ENCODE measurements around the gene PTPN11. TPM values are rescaled to one million over a fixed set of nuclear protein-coding genes. Genes with fewer than 3 reads are reported as not detected.
"Not testable (repeated sequence)": the region's sequence is repeated elsewhere in the genome, so short reads cannot be mapped to it uniquely, and the experiment has no call there.

PTPN11 gene
- total RNA-seq, 1 donor from 2014 or later, result 93.4 TPM

- DNase-seq, result not testable (repeated sequence)
Measured at GRCh38 chr12:112448165-112448564, 29.4 kb downstream of the PTPN11 start.

DNA sequence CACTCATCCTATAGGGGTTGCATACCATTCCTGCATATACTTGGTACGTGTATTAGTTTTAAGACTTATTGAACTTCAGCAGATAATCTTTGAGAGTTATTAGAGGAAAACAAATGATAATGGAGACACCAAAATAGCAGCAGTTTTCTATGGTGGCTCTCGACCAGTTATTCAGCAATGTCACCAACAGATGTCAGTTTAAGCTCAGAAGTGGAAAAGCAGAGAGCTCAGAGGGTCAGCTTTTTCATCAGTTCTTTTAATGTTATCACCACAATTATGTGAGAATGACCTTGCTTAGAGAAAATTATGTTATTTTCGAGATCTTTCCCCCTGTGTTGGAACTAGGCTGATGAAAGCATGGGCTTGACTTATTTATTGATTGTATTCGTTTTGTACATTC lies 32.0 kb downstream of the PTPN11 start:
- DNase-seq, result no peak

DNA sequence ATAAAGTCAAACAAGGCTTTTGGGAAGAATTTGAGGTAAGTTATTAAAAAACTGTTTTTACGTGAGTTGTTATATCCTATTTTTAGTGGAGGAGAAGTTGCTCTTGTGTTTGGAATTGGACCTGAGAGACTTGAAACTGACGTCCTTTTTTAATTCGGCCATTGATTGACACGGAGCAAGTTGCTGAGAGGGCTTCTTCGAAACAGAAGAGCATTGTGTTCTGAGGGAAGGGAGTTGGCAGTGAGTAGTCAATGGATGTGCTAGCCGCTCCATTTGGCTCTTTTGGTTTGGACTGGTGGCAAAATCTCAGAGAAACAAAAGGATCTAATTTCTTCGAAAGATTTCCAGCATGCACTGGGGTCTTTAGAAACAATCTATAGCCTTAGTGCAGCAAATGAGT lies 37.3 kb downstream of the PTPN11 start:
- no peak for DNase-seq

- DNase-seq, result not testable (repeated sequence)
Measured at GRCh38 chr12:112457142-112457541, 38.4 kb downstream of the PTPN11 start.

DNA sequence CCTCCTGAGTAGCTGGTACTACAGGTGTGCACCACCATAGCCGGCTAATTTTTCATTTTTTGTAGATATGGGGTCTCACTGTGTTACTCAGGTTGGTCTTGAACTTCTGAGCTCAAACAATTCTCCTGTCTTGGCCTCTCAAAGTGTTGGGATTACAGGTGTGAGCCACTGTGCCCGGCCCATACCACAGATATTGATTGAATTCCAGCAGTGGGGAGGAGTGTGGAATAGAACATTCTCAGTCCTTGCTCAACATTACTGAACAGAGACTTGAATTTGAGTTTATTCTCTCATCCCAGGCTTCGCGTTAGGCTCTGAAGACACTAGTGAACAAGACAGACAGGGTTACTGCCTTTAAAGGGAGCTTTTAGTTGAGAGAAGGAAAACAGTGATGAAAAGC lies 39.6 kb downstream of the PTPN11 start:
- no peak for DNase-seq

DNA sequence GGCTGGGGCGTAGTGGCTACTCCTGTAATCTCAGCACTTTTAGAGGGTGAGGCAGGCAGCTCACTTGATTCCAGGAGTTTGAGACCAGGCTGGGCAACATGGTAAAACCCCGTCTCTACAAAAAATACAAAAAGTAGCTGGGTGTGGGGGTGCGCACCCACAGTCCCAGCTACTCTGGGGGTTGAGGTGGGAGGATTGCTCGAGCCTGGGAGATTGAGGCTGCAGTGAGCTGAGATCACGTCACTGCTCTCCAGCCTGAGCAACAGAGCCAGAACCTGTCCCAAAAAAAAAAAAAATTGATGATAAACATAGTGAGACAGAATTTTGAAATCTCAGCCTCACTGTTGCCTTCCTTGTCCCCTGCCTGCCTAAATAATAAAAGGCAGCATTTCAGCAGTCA lies 40.0 kb downstream of the PTPN11 start:
- no peak for DNase-seq

DNA sequence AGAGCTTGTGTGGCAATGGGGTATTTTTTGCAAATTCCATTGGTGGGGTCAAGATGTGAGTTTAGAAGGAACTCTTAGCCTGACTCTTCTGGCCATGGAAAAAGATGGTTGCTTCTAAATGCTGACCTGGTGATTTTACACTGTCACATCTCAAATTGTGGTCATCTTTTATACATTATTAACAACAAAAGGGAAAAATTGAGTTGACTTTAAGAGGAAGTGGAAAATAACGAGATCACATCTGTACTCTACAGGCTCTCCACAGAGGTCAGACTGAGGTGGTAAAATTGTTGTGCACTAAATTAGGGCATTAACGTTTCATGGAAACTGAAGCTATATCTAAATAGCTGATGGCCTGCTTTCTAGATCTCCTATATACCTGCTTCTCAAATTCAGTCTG lies 44.7 kb downstream of the PTPN11 start:
- no peak for DNase-seq

DNA sequence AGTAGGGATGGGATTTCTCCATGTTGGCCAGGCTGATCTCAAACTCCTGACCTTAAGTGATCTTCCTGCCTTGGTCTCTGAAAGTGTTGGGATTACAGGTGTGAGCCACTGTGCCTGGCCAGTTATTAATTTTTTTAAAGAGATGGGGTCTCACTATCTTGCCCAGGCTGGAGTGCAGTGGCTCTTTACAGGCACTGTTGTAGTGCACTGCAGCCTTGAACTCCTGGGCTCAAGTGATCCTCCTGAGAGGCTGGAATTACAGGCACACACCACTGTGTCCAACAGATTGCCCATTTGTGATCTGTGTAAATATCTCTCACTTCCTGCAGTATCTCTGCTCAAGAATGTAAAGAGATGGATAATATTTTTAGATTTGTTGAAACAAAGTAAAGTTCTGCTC lies 45.9 kb downstream of the PTPN11 start:
- no peak for DNase-seq

GRCh38 chr12:112466011-112466422 lies 47.3 kb downstream of the PTPN11 start:
- no peak for DNase-seq

DNA sequence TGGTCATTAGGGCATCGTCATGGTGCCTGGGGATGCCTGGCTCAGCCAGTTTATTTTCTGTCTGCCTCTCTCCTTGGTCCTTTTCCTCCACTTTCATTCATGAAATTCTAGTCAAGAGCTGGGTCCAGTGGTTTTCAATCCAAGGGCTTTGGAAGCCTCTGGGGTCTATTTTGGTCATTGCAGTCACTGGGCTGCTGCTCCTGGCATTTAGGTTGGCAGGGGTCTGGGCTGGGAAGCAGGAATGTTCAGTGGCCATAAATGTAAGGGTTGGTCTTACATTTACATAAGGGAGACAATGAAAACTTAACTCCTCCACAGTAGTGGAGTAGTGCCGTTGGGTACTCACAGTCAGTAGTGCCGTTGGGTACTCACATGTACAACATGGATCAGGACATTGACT lies 48.1 kb downstream of the PTPN11 start:
- DNase-seq, result no peak

DNA sequence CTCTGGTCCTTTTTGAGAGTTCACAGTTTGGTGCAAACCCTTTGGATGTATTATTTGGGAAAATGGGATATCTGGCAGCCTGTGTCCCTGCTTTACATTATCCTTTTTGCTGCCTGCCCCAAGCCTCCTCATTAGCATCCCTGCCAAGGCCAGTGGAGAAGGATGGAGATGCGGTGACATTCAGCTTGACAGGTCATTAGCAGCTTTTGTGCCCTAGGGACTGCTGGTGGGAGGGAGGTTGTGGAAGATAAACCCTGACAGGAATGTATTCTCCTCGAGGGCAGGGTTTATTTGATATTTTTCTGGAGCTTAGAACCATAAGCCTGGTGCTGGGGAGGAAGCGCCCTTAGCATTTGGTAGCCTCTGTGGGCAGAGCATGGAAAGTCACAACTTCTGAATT lies 49.3 kb downstream of the PTPN11 start:
- DNase-seq, result no peak

- DNase-seq, result no peak
Measured at GRCh38 chr12:112473056-112473455, 54.3 kb downstream of the PTPN11 start.

DNA sequence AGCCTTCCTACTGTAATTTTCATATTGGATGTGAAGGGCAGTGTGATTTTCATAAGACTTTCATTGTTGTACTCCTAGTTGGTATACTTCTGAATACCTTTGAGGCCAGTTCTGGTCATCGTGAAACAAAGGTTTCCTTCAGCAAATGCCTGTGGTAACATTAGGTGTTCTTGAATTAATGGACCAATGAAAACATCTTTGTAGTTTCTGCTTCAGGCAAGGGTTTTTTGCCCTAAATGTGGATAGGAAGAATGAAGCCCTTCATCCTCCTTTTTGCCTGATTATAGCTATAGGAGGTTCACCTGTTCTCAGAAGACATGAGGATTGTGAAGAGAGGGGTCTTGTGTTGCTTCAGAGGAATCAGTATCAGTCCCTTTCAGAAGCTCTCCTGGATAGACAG lies 60.7 kb downstream of the PTPN11 start:
- DNase-seq, result no peak

- DNase-seq, result no peak
Measured at GRCh38 chr12:112480931-112481330, 62.2 kb downstream of the PTPN11 start.

DNA sequence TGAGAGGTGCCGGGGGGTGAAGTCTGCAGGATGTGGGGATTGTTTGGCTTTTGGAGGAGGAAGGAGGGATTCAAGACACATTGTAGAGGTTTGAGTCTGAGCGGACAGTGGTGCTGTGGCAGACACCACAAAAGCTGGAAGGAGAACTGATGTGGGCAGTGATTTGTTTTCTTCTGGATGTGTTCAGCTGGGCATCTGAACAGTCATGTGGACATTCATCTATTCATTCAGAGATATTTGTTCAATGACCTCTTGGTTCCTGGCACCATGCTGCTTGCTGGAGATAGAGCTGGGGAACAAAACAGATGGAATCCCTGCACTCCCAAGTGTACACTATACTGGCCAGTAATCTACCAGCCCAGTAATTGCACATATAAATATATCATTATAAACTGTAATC lies 64.0 kb downstream of the PTPN11 start:
- DNase-seq, result no peak

DNA sequence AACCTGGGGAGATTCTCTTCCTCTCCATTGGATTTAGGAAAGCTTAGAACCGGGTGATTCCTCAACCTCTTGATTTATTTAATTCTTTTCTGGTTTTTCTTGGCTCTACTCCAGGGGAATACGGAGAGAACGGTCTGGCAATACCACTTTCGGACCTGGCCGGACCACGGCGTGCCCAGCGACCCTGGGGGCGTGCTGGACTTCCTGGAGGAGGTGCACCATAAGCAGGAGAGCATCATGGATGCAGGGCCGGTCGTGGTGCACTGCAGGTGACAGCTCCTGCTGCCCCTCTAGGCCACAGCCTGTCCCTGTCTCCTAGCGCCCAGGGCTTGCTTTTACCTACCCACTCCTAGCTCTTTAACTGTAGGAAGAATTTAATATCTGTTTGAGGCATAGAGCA lies 67.6 kb downstream of the PTPN11 start:
- no peak for DNase-seq

- no peak for DNase-seq
Measured at GRCh38 chr12:112488257-112488876, 69.6 kb downstream of the PTPN11 start.

- DNase-seq, result no peak
Measured at GRCh38 chr12:112489456-112489855, 70.7 kb downstream of the PTPN11 start.

GRCh38 chr12:112496496-112496895 lies 77.7 kb downstream of the PTPN11 start:
- DNase-seq, result no peak

GRCh38 chr12:112498580-112498979 lies 79.8 kb downstream of the PTPN11 start:
- no peak for DNase-seq

- no peak for DNase-seq
Measured at GRCh38 chr12:112503512-112503911, 84.8 kb downstream of the PTPN11 start.

GRCh38 chr12:112506513-112507166 lies 87.9 kb downstream of the PTPN11 start:
- DNase-seq, result no peak

DNA sequence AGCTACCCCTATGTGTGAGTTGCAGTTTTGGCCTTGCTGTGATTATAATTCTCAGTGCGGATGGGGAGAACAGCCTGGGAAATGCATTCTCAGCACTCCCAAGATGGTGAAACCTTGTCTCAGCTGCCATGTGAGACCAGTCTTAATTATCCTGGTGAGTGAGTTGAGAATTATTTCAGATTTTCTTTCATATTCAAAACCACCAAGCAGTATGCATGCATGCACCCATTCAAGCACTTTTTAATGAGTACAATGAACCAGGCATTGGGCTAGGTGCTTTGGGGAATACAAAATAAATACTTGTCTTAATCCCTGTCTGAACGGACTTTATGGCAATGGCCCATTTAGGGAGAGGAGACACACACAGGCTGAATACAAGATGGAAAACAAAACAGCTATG lies 94.7 kb downstream of the PTPN11 start:
- DNase-seq, result no peak

DNA sequence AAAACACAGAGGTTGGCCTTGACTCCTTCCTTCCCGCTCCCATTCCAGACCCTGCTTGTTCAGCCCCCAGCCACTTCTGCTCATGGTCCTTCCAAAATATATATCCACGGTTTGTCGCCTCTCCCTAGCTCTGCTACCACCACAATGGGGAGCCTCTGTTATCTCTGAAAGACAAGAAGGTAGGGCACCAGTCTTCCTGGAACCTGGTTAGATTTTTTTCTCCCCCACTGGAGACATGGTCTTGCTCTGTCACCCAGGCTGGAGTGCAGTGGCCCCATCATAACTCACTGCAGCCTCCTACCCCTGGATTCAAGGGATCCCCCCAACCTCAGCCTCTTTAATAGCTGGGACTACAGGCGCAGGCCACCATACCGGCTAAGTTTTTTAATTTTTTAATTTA lies 95.7 kb downstream of the PTPN11 start:
- DNase-seq, result no peak
